Subcutaneous adipose tissue (tissue), 4 donors: Measurements from ENCODE around the gene AGRN. TPM values are rescaled to one million over a fixed set of nuclear protein-coding genes. Genes with fewer than 3 reads are reported as not detected.

Source experiments
- total RNA-seq, 4 donors: library from RNA; depleted of rRNA; stranded (reverse); fragments of >200 nt; gene quantifications; one replicate each; pipeline ENCODE4 v1.1.0, GENCODE V29; 2016
- TF ChIP-seq, protein P1 (sequence below): fragments of 450-650 bp; IDR thresholded peaks from one replicate; pipeline ENCODE4 v1.5.1; 2016; ENCODE audit warnings: low read depth, mild to moderate bottlenecking, control low read depth, antibody characterized with exemption, moderate library complexity

Gene AGRN
- total RNA-seq, 4 donors from 2014 or later, result 3.8 to 13.2 (median 10.5) TPM

- TF ChIP-seq, protein P1, sequence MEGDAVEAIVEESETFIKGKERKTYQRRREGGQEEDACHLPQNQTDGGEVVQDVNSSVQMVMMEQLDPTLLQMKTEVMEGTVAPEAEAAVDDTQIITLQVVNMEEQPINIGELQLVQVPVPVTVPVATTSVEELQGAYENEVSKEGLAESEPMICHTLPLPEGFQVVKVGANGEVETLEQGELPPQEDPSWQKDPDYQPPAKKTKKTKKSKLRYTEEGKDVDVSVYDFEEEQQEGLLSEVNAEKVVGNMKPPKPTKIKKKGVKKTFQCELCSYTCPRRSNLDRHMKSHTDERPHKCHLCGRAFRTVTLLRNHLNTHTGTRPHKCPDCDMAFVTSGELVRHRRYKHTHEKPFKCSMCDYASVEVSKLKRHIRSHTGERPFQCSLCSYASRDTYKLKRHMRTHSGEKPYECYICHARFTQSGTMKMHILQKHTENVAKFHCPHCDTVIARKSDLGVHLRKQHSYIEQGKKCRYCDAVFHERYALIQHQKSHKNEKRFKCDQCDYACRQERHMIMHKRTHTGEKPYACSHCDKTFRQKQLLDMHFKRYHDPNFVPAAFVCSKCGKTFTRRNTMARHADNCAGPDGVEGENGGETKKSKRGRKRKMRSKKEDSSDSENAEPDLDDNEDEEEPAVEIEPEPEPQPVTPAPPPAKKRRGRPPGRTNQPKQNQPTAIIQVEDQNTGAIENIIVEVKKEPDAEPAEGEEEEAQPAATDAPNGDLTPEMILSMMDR, result no peak
Measured at GRCh38 chr1:1083416-1084371, 63.8 kb downstream of the AGRN start.

DNA sequence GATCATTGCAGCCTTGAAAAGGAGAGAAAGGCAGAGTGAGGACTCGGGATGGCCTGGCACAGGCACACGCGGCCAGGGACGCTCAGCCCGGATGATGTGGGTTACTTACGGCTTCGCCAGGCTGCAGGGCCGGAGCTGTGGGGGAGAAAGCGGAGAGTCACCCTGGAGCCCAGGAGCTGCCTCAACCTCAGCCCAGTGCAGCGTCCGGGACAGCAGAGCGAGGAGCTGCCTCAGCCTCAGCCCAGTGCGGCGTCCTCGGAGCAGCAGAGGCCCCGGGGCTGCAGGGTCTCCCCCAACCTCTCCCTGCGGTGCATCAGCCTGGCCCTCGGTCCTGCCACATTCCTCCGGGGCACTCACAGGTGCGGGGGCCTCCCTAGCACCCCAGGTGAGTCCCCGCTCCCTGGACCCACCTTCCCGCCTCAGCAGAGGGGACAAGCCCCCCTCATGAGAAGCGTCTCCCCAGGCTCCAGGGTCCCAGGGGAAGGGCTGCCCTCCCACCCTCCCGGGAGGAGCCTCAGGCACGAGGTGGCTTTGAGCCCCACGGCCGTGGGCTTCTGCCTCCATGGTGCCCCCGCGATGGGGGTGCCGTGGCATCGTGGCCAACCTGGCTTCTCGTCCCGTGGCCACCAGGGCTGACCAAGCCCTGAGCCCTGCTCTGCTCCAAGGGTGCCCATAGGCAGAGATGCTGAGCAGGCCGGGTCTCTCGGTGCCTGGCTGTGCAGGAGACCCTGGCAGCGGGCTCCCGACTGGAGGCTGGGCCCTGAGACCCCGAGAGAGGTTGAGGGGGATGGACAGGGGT, 64.7 kb downstream of the AGRN start:
- TF ChIP-seq, protein P1, result no peak

GRCh38 chr1:1085171-1085841, 65.4 kb downstream of the AGRN start:
- TF ChIP-seq, protein P1, result no peak

GRCh38 chr1:1085911-1086841, 66.3 kb downstream of the AGRN start:
- TF ChIP-seq, protein P1, result no peak

DNA sequence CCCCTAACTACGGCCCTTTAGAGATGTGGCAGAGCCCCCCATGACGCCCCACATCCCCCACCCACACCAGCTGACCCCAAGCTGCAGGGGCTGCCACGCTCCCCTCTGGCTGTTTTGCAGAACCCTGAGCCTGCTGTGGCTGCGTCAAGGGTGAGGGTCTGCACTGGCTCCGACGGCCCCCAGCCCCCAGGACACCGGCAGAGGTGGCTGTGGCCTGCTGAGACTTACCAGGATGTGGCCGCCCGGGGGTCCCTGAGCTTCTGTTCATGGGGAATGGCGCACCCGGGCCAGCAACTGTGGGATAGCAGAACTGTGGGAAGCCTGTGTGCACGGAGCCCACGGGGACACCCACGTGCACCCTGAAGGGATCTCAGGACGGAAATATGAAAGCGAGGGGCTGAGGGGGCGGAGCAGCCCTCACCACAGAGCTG, 67.0 kb downstream of the AGRN start:
- TF ChIP-seq, protein P1, result no peak

- TF ChIP-seq, protein P1, result no peak
Measured at GRCh38 chr1:1087351-1088028, 67.6 kb downstream of the AGRN start.
